ENCODE measurements around the gene SLC4A5.

- TF ChIP-seq CTCF (conservative IDR thresholded peaks at IDR 0.05 in 1 of 2, IDR thresholded peaks at IDR 0.05 in 1 of 2; ENCODE audit: extremely low read depth in 1 of 2, insufficient read depth in 1 of 2, low read depth in 1 of 2, low read length in 2 of 2): no peak
- TF ChIP-seq EZH2 (IDR thresholded peaks at IDR 0.05; ENCODE audit: borderline replicate concordance, low read length): no peak
Measured at GRCh38 chr2:74219846-74220486, 123.2 kb downstream of the SLC4A5 start.
